ENCODE results near the gene KAT7.

DNA sequence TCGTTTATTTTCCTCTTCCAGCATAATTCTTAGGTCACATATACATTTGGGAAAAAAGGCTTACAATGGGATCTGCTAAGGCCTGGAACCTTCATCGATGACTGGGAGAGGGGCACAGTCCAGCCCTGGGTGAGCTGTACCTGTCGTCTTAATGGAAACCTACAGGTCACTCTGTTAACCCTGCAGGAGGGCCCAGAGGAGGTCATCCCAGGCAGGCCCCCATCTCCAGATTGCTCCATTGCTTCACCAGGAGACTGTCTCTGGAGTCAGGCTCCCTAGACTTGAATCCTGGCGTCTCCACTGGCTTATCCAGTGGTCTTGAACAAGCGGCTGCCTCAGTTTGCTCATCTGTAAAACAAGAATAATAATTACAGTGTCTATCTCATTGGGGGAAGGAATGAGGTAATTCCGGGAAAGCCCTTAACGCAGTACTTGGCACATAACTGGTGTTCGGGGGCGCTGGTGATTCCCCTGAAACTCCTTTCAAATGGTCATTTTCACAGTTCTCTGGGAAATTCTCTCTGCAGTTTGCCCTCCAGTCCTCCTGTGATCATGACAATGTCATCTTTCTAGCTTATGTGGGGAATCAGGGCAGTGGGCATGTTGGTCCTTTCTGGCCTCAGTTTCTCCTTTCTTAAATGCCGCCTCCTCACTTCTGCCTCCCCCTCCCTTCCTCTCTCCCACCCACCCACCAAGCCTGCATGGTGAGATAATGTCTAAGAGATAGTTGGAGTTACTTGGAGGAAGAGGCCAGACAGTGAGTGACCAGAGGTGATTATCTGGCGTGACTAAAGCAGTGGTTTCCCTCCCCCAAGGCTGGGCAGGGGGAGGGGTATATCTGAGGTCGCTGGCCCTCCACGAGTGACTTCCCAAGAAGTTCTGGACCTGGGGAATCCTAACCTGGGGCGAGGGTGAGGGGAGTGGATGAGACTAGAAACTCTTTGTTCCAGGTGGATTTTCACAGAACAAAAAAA is 90.7 kb downstream of the KAT7 start:
- TF ChIP-seq, protein P1, sequence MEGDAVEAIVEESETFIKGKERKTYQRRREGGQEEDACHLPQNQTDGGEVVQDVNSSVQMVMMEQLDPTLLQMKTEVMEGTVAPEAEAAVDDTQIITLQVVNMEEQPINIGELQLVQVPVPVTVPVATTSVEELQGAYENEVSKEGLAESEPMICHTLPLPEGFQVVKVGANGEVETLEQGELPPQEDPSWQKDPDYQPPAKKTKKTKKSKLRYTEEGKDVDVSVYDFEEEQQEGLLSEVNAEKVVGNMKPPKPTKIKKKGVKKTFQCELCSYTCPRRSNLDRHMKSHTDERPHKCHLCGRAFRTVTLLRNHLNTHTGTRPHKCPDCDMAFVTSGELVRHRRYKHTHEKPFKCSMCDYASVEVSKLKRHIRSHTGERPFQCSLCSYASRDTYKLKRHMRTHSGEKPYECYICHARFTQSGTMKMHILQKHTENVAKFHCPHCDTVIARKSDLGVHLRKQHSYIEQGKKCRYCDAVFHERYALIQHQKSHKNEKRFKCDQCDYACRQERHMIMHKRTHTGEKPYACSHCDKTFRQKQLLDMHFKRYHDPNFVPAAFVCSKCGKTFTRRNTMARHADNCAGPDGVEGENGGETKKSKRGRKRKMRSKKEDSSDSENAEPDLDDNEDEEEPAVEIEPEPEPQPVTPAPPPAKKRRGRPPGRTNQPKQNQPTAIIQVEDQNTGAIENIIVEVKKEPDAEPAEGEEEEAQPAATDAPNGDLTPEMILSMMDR (IDR thresholded peaks at IDR 0.05), result no peak
- TF ChIP-seq, protein P2, sequence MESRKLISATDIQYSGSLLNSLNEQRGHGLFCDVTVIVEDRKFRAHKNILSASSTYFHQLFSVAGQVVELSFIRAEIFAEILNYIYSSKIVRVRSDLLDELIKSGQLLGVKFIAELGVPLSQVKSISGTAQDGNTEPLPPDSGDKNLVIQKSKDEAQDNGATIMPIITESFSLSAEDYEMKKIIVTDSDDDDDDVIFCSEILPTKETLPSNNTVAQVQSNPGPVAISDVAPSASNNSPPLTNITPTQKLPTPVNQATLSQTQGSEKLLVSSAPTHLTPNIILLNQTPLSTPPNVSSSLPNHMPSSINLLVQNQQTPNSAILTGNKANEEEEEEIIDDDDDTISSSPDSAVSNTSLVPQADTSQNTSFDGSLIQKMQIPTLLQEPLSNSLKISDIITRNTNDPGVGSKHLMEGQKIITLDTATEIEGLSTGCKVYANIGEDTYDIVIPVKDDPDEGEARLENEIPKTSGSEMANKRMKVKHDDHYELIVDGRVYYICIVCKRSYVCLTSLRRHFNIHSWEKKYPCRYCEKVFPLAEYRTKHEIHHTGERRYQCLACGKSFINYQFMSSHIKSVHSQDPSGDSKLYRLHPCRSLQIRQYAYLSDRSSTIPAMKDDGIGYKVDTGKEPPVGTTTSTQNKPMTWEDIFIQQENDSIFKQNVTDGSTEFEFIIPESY (IDR thresholded peaks at IDR 0.05; ENCODE audit: borderline replicate concordance, low read depth), result no peak
- TF ChIP-seq NRF1 (IDR thresholded peaks at IDR 0.05; ENCODE audit: low read depth, low read length), result no peak
- TF ChIP-seq EZH2phosphoT487 (IDR thresholded peaks at IDR 0.05; ENCODE audit: borderline replicate concordance, low read depth), result no peak
- TF ChIP-seq, protein P3, sequence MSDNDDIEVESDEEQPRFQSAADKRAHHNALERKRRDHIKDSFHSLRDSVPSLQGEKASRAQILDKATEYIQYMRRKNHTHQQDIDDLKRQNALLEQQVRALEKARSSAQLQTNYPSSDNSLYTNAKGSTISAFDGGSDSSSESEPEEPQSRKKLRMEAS (IDR thresholded peaks at IDR 0.05; ENCODE audit: low read depth), result no peak
- no peak for TF ChIP-seq SIN3A (IDR thresholded peaks at IDR 0.05; ENCODE audit: borderline replicate concordance, low read depth, low read length)
- no peak for TF ChIP-seq TAF1 (IDR thresholded peaks at IDR 0.05; ENCODE audit: borderline replicate concordance, low read depth, low read length)
- TF ChIP-seq GABPA (IDR thresholded peaks at IDR 0.05; ENCODE audit: low read depth), result no peak
- no peak for TF ChIP-seq GATA2 (CRISPR knock-in tag; IDR thresholded peaks at IDR 0.05)
- no peak for TF ChIP-seq MXI1 (IDR thresholded peaks at IDR 0.05; ENCODE audit: low read depth, low read length)
- no peak for TF ChIP-seq EP300 (IDR thresholded peaks at IDR 0.05; ENCODE audit: borderline replicate concordance in 1 of 2, low read depth in 1 of 2, low read length in 1 of 2)
- no peak for TF ChIP-seq TEAD4 (IDR thresholded peaks at IDR 0.05; ENCODE audit: borderline replicate concordance, insufficient read depth)
- no peak for TF ChIP-seq JUND (IDR thresholded peaks at IDR 0.05)
- TF ChIP-seq, protein P4, sequence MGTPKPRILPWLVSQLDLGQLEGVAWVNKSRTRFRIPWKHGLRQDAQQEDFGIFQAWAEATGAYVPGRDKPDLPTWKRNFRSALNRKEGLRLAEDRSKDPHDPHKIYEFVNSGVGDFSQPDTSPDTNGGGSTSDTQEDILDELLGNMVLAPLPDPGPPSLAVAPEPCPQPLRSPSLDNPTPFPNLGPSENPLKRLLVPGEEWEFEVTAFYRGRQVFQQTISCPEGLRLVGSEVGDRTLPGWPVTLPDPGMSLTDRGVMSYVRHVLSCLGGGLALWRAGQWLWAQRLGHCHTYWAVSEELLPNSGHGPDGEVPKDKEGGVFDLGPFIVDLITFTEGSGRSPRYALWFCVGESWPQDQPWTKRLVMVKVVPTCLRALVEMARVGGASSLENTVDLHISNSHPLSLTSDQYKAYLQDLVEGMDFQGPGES (IDR thresholded peaks at IDR 0.05; ENCODE audit: low read depth, low read length), result no peak

Measured in SK-N-SH (cell line).